ENCODE data around the gene INPP5A.

DNA sequence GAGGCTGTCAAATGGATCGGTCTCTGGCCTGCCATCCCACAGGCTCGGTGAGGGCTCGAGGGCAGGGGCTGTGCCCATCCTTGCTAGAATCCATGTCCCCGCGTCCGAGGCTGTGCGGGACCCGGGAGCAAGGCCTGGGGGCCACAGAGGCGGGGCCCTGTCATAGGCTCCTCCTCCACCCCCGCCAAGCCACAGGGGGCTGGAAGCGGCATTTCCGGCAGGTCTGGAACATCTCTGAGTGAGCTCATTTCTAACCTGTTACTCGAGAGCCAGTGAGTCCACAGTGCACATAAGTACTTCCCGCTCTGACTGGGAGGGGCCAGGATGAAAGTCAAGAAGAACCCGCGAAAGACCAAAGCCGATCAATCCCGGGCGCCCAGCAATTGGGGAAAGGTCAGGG, 190.7 kb downstream of the INPP5A start:
- TF ChIP-seq, protein P1, sequence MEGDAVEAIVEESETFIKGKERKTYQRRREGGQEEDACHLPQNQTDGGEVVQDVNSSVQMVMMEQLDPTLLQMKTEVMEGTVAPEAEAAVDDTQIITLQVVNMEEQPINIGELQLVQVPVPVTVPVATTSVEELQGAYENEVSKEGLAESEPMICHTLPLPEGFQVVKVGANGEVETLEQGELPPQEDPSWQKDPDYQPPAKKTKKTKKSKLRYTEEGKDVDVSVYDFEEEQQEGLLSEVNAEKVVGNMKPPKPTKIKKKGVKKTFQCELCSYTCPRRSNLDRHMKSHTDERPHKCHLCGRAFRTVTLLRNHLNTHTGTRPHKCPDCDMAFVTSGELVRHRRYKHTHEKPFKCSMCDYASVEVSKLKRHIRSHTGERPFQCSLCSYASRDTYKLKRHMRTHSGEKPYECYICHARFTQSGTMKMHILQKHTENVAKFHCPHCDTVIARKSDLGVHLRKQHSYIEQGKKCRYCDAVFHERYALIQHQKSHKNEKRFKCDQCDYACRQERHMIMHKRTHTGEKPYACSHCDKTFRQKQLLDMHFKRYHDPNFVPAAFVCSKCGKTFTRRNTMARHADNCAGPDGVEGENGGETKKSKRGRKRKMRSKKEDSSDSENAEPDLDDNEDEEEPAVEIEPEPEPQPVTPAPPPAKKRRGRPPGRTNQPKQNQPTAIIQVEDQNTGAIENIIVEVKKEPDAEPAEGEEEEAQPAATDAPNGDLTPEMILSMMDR (IDR thresholded peaks at IDR 0.05), result no peak
- TF ChIP-seq POLR2A (IDR thresholded peaks at IDR 0.05), result no peak
